GM12892 (cell line): Measurements from ENCODE around the gene KRTAP10-1.

ENCODE experiments used
- DNase-seq: peaks from one replicate; pipeline ENCODE4 v3.0.0; 2011; ENCODE audit not compliant: insufficient read length
- FAIRE-seq: peaks from 2 replicates; lab custom pipeline; 2011; peaks lifted over from hg19 to GRCh38; lab: Jason Lieb, UNC
- POLR2A ChIP-seq: IDR thresholded peaks from 2 replicates; pipeline ENCODE4 v1.6.1; 2011; ENCODE audit warnings: low read depth, low read length, control low read depth
- POLR2AphosphoS5 ChIP-seq: IDR thresholded peaks from 2 replicates; pipeline ENCODE4 v1.6.1; 2011; ENCODE audit warnings: low read depth, low read length, control low read depth
- TAF1 ChIP-seq: IDR thresholded peaks from 2 replicates; pipeline ENCODE4 v1.6.1; 2011; ENCODE audit warnings: low read depth, mild to moderate bottlenecking, control low read depth, low read length, borderline replicate concordance

The KRTAP10-1 gene

GRCh38 chr21:44530903-44531605, 8.9 kb downstream of the KRTAP10-1 start:
- FAIRE-seq (no peak), DNase-seq (no peak)
- TF ChIP-seq POLR2A: no peak
- TF ChIP-seq POLR2AphosphoS5: no peak
- no peak for TF ChIP-seq TAF1

- FAIRE-seq (no peak), DNase-seq (no peak)
- TF ChIP-seq POLR2AphosphoS5 (no peak), TAF1 (no peak), POLR2A (no peak)
Measured at GRCh38 chr21:44530221-44530902, 9.6 kb downstream of the KRTAP10-1 start.

GRCh38 chr21:44529503-44530125, 10.4 kb downstream of the KRTAP10-1 start:
- TF ChIP-seq POLR2AphosphoS5: no peak
- TF ChIP-seq TAF1: no peak
- TF ChIP-seq POLR2A: no peak
- FAIRE-seq: no peak

GRCh38 chr21:44529011-44529421, 11.0 kb downstream of the KRTAP10-1 start:
- DNase-seq (no peak), FAIRE-seq (no peak)

More at GRCh38 chr21:44529503-44530125, 10.4 kb downstream of the KRTAP10-1 start:
- no peak for DNase-seq

GRCh38 chr21:44528634-44528995, 11.4 kb downstream of the KRTAP10-1 start:
- DNase-seq: no peak
- FAIRE-seq: no peak
- TF ChIP-seq POLR2A (no peak), TAF1 (no peak), POLR2AphosphoS5 (no peak)

More at GRCh38 chr21:44529011-44529421, 11.0 kb downstream of the KRTAP10-1 start:
- TF ChIP-seq POLR2AphosphoS5 (no peak), TAF1 (no peak), POLR2A (no peak)

- FAIRE-seq: no peak
- DNase-seq: no peak
- TF ChIP-seq POLR2AphosphoS5 (no peak), POLR2A (no peak), TAF1 (no peak)
Measured at GRCh38 chr21:44527983-44528633, 11.9 kb downstream of the KRTAP10-1 start.

GRCh38 chr21:44527156-44527982, 12.6 kb downstream of the KRTAP10-1 start:
- FAIRE-seq: no peak
- TF ChIP-seq POLR2AphosphoS5 (no peak), TAF1 (no peak), POLR2A (no peak)
- DNase-seq: no peak

GRCh38 chr21:44526096-44526997, 13.6 kb downstream of the KRTAP10-1 start:
- FAIRE-seq (no peak), DNase-seq (no peak)
- no peak for TF ChIP-seq POLR2A
- TF ChIP-seq TAF1: no peak
- no peak for TF ChIP-seq POLR2AphosphoS5

GRCh38 chr21:44525391-44526095, 14.5 kb downstream of the KRTAP10-1 start:
- DNase-seq (no peak), FAIRE-seq (no peak)
- no peak for TF ChIP-seq POLR2A
- no peak for TF ChIP-seq TAF1
- no peak for TF ChIP-seq POLR2AphosphoS5
